H1 (cell line): Measurements from ENCODE around the gene FRMD6.

Source experiments
- KDM5A ChIP-seq: fragments of 200-600 bp; IDR thresholded peaks from 2 replicates; pipeline ENCODE4 v1.7.1; 2012; ENCODE audit warnings: mild to moderate bottlenecking, low read length, inconsistent platforms, mixed read lengths
- NANOG ChIP-seq: IDR thresholded peaks from 2 replicates; pipeline ENCODE4 v1.6.1; 2011; ENCODE audit warnings: low read length, low read depth, mild to moderate bottlenecking, inconsistent platforms; ENCODE audit not compliant: insufficient read depth, poor library complexity, severe bottlenecking
- POLR2A ChIP-seq, 2 experiments: IDR thresholded peaks; 1 replicate in 1 of 2; 2 replicates in 1 of 2; pipeline ENCODE4 v1.6.1; 2011; ENCODE audit warnings: low read depth in 2 of 2, low read length in 2 of 2, mild to moderate bottlenecking in 2 of 2; ENCODE audit errors: control extremely low read depth in 1 of 2
- RFX5 ChIP-seq: IDR thresholded peaks from 2 replicates; pipeline ENCODE4 v1.6.1; 2011; ENCODE audit warnings: low read depth, low read length, improper control_type of control experiment, borderline replicate concordance
- SRF ChIP-seq: IDR thresholded peaks from 2 replicates; pipeline ENCODE4 v1.6.1; 2011; ENCODE audit warnings: mild to moderate bottlenecking, low read depth, low read length, moderate library complexity
- ZNF274 ChIP-seq: IDR thresholded peaks from 2 replicates; pipeline ENCODE4 v1.7.0; 2012; ENCODE audit warnings: low read length, borderline replicate concordance; ENCODE audit errors: extremely low read depth
- TF ChIP-seq, protein P1 (sequence below), 3 experiments: IDR thresholded peaks; 1 replicate in 2 of 3; 2 replicates in 1 of 3; pipeline versions ENCODE4 v1.5.1 to v1.6.1; 2011; ENCODE audit warnings: low read length in 3 of 3, mild to moderate bottlenecking in 3 of 3, inconsistent platforms in 2 of 3, low read depth in 1 of 3, moderate library complexity in 1 of 3; ENCODE audit not compliant: insufficient read depth in 1 of 3; ENCODE audit errors: control extremely low read depth in 1 of 3
- TF ChIP-seq, protein P2 (sequence below): fragments of 300-600 bp; sonication (generic); IDR thresholded peaks from 2 replicates; pipeline ENCODE4 v1.7.1; 2012; ENCODE audit warnings: low read length, moderate library complexity, mild to moderate bottlenecking, inconsistent platforms; ENCODE audit not compliant: insufficient replicate concordance

DNA sequence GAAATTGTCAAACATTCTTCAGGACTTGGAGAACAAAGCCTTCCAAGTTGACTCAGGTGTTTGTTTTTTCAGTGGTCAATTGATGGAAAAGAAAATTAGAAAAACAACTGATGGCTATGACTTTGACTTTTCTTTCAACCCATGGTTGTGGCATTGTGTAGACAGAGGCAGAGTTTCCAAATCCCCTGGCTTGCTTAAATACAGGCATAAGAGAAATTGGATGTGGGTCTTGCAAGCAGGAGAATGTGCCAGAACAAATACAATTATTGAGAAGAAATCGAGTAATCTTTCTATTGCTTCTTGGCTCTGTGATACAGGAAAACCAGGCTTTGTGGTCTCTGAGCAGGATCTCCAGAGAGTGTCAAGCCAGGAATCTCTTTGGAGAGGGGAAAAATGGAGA, 40.9 kb upstream of the FRMD6 start:
- TF ChIP-seq, protein P1, sequence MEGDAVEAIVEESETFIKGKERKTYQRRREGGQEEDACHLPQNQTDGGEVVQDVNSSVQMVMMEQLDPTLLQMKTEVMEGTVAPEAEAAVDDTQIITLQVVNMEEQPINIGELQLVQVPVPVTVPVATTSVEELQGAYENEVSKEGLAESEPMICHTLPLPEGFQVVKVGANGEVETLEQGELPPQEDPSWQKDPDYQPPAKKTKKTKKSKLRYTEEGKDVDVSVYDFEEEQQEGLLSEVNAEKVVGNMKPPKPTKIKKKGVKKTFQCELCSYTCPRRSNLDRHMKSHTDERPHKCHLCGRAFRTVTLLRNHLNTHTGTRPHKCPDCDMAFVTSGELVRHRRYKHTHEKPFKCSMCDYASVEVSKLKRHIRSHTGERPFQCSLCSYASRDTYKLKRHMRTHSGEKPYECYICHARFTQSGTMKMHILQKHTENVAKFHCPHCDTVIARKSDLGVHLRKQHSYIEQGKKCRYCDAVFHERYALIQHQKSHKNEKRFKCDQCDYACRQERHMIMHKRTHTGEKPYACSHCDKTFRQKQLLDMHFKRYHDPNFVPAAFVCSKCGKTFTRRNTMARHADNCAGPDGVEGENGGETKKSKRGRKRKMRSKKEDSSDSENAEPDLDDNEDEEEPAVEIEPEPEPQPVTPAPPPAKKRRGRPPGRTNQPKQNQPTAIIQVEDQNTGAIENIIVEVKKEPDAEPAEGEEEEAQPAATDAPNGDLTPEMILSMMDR (IDR thresholded peaks at IDR 0.05; ENCODE audit: control extremely low read depth in 1 of 3, insufficient read depth in 1 of 3, low read depth in 1 of 3, low read length in 3 of 3) = no peak
- TF ChIP-seq POLR2A (IDR thresholded peaks at IDR 0.05; ENCODE audit: control extremely low read depth in 1 of 2, low read depth in 2 of 2, low read length in 2 of 2) (no peak), RFX5 (no peak), SRF (no peak), KDM5A (no peak), NANOG (no peak), ZNF274 (no peak)
- TF ChIP-seq, protein P2, sequence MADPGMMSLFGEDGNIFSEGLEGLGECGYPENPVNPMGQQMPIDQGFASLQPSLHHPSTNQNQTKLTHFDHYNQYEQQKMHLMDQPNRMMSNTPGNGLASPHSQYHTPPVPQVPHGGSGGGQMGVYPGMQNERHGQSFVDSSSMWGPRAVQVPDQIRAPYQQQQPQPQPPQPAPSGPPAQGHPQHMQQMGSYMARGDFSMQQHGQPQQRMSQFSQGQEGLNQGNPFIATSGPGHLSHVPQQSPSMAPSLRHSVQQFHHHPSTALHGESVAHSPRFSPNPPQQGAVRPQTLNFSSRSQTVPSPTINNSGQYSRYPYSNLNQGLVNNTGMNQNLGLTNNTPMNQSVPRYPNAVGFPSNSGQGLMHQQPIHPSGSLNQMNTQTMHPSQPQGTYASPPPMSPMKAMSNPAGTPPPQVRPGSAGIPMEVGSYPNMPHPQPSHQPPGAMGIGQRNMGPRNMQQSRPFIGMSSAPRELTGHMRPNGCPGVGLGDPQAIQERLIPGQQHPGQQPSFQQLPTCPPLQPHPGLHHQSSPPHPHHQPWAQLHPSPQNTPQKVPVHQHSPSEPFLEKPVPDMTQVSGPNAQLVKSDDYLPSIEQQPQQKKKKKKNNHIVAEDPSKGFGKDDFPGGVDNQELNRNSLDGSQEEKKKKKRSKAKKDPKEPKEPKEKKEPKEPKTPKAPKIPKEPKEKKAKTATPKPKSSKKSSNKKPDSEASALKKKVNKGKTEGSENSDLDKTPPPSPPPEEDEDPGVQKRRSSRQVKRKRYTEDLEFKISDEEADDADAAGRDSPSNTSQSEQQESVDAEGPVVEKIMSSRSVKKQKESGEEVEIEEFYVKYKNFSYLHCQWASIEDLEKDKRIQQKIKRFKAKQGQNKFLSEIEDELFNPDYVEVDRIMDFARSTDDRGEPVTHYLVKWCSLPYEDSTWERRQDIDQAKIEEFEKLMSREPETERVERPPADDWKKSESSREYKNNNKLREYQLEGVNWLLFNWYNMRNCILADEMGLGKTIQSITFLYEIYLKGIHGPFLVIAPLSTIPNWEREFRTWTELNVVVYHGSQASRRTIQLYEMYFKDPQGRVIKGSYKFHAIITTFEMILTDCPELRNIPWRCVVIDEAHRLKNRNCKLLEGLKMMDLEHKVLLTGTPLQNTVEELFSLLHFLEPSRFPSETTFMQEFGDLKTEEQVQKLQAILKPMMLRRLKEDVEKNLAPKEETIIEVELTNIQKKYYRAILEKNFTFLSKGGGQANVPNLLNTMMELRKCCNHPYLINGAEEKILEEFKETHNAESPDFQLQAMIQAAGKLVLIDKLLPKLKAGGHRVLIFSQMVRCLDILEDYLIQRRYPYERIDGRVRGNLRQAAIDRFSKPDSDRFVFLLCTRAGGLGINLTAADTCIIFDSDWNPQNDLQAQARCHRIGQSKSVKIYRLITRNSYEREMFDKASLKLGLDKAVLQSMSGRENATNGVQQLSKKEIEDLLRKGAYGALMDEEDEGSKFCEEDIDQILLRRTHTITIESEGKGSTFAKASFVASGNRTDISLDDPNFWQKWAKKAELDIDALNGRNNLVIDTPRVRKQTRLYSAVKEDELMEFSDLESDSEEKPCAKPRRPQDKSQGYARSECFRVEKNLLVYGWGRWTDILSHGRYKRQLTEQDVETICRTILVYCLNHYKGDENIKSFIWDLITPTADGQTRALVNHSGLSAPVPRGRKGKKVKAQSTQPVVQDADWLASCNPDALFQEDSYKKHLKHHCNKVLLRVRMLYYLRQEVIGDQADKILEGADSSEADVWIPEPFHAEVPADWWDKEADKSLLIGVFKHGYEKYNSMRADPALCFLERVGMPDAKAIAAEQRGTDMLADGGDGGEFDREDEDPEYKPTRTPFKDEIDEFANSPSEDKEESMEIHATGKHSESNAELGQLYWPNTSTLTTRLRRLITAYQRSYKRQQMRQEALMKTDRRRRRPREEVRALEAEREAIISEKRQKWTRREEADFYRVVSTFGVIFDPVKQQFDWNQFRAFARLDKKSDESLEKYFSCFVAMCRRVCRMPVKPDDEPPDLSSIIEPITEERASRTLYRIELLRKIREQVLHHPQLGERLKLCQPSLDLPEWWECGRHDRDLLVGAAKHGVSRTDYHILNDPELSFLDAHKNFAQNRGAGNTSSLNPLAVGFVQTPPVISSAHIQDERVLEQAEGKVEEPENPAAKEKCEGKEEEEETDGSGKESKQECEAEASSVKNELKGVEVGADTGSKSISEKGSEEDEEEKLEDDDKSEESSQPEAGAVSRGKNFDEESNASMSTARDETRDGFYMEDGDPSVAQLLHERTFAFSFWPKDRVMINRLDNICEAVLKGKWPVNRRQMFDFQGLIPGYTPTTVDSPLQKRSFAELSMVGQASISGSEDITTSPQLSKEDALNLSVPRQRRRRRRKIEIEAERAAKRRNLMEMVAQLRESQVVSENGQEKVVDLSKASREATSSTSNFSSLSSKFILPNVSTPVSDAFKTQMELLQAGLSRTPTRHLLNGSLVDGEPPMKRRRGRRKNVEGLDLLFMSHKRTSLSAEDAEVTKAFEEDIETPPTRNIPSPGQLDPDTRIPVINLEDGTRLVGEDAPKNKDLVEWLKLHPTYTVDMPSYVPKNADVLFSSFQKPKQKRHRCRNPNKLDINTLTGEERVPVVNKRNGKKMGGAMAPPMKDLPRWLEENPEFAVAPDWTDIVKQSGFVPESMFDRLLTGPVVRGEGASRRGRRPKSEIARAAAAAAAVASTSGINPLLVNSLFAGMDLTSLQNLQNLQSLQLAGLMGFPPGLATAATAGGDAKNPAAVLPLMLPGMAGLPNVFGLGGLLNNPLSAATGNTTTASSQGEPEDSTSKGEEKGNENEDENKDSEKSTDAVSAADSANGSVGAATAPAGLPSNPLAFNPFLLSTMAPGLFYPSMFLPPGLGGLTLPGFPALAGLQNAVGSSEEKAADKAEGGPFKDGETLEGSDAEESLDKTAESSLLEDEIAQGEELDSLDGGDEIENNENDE = no peak
